ENCODE measurements around the gene SMAD7. TPM values are rescaled to one million over a fixed set of nuclear protein-coding genes. Genes with fewer than 3 reads are reported as not detected.

SMAD7 gene
- polyA plus RNA-seq, 1 donor from 2014 or later: 0.48 TPM

GRCh38 chr18:48947560-48947959 lies 3.2 kb downstream of the SMAD7 start:
- Mint-ChIP-seq H3K27ac (peak overlapping the region in 2 of 3 donors; percentile 59 to 93), H3K4me3 (peak overlapping the region; percentile 90 to 100 (median 96)), H3K4me1 (peaks cover 37 to 49% (median 43%) of the 10 kb centered on the region in 3 donors), H3K9me3 (no peaks in the 10 kb centered on the region), H3K36me3 (no peaks in the 10 kb centered on the region), H3K27me3 (peaks cover 2% of the 10 kb centered on the region)

- H3K36me3 Mint-ChIP-seq: no peaks in the 10 kb centered on the region
- H3K4me3 Mint-ChIP-seq: peak overlapping the region; percentile 83 to 100 (median 93)
These were observed 3.7 kb downstream of the SMAD7 start for GRCh38 chr18:48947092-48947491.

GRCh38 chr18:48946329-48946835 lies 4.4 kb downstream of the SMAD7 start:
- H3K4me3 Mint-ChIP-seq: peak overlapping the region; percentile 83 to 100 (median 93)
- H3K27me3 Mint-ChIP-seq: peaks cover 2% of the 10 kb centered on the region
- no peak overlapping the region for H3K27ac Mint-ChIP-seq
- H3K9me3 Mint-ChIP-seq: no peaks in the 10 kb centered on the region
- peaks cover 37 to 49% (median 45%) of the 10 kb centered on the region in 3 donors for H3K4me1 Mint-ChIP-seq
- H3K36me3 Mint-ChIP-seq: no peaks in the 10 kb centered on the region

More at GRCh38 chr18:48947092-48947491, 3.7 kb downstream of the SMAD7 start:
- H3K27me3 Mint-ChIP-seq: peaks cover 2% of the 10 kb centered on the region
- peaks cover 37 to 49% (median 43%) of the 10 kb centered on the region in 3 donors for H3K4me1 Mint-ChIP-seq
- H3K27ac Mint-ChIP-seq: peak overlapping the region; percentile 51 to 78 (median 59)
- H3K9me3 Mint-ChIP-seq: no peaks in the 10 kb centered on the region

GRCh38 chr18:48945953-48946217 lies 4.9 kb downstream of the SMAD7 start:
- peaks cover 40 to 52% (median 49%) of the 10 kb centered on the region in 3 donors for H3K4me1 Mint-ChIP-seq
- no peaks in the 10 kb centered on the region for H3K9me3 Mint-ChIP-seq
- peak overlapping the region in 2 of 4 donors; percentile 96 to 100 for H3K4me3 Mint-ChIP-seq
- no peak overlapping the region for H3K27ac Mint-ChIP-seq
- no peaks in the 10 kb centered on the region for H3K36me3 Mint-ChIP-seq
- H3K27me3 Mint-ChIP-seq: peaks cover 2% of the 10 kb centered on the region

GRCh38 chr18:48944634-48945033 lies 6.1 kb downstream of the SMAD7 start:
- Mint-ChIP-seq H3K4me3 (peak overlapping the region in 1 of 4 donors; percentile 22), H3K27me3 (peaks cover 2% of the 10 kb centered on the region), H3K4me1 (peaks cover 48 to 53% (median 52%) of the 10 kb centered on the region in 3 donors), H3K9me3 (no peaks in the 10 kb centered on the region), H3K36me3 (no peaks in the 10 kb centered on the region), H3K27ac (peak overlapping the region in 2 of 3 donors; percentile 8 to 71)

- H3K27ac Mint-ChIP-seq: peak overlapping the region in 2 of 3 donors; percentile 8 to 94
- no peaks in the 10 kb centered on the region for H3K9me3 Mint-ChIP-seq
- H3K4me3 Mint-ChIP-seq: peak overlapping the region in 2 of 4 donors; percentile 22 to 67
- H3K4me1 Mint-ChIP-seq: peaks cover 43 to 50% (median 47%) of the 10 kb centered on the region in 3 donors
- H3K27me3 Mint-ChIP-seq: no peaks in the 10 kb centered on the region
- no peaks in the 10 kb centered on the region for H3K36me3 Mint-ChIP-seq
These were observed 6.8 kb downstream of the SMAD7 start for GRCh38 chr18:48943736-48944527.

- Mint-ChIP-seq H3K36me3 (no peaks in the 10 kb centered on the region), H3K27ac (peak overlapping the region in 2 of 3 donors; percentile 8 to 94), H3K9me3 (no peaks in the 10 kb centered on the region), H3K27me3 (no peaks in the 10 kb centered on the region), H3K4me3 (peak overlapping the region in 1 of 4 donors; percentile 22), H3K4me1 (peaks cover 42 to 52% (median 43%) of the 10 kb centered on the region in 3 donors)
These were observed 7.4 kb downstream of the SMAD7 start for GRCh38 chr18:48943333-48943732.

- peak overlapping the region in 2 of 4 donors; percentile 22 for H3K4me3 Mint-ChIP-seq
- peaks cover 36 to 51% (median 37%) of the 10 kb centered on the region in 3 donors for H3K4me1 Mint-ChIP-seq
- no peaks in the 10 kb centered on the region for H3K27me3 Mint-ChIP-seq
- H3K27ac Mint-ChIP-seq: peak overlapping the region in 2 of 3 donors; percentile 94
- no peaks in the 10 kb centered on the region for H3K36me3 Mint-ChIP-seq
- no peaks in the 10 kb centered on the region for H3K9me3 Mint-ChIP-seq
These were observed 8.1 kb downstream of the SMAD7 start for GRCh38 chr18:48942554-48943261.

- Mint-ChIP-seq H3K4me1 (peaks cover 31 to 48% (median 39%) of the 10 kb centered on the region in 3 donors), H3K9me3 (no peaks in the 10 kb centered on the region), H3K27me3 (no peaks in the 10 kb centered on the region), H3K27ac (peak overlapping the region; percentile 94 to 96 (median 94)), H3K36me3 (no peaks in the 10 kb centered on the region), H3K4me3 (peak overlapping the region in 1 of 4 donors; percentile 9)
These were observed 8.7 kb downstream of the SMAD7 start for GRCh38 chr18:48942086-48942485.

- H3K4me1 Mint-ChIP-seq: peaks cover 28 to 46% (median 40%) of the 10 kb centered on the region in 3 donors
- no peaks in the 10 kb centered on the region for H3K27me3 Mint-ChIP-seq
- peak overlapping the region in 2 of 4 donors; percentile 79 to 93 for H3K4me3 Mint-ChIP-seq
- H3K27ac Mint-ChIP-seq: peak overlapping the region; percentile 94 to 96 (median 94)
- no peaks in the 10 kb centered on the region for H3K36me3 Mint-ChIP-seq
- H3K9me3 Mint-ChIP-seq: no peaks in the 10 kb centered on the region
These were observed 9.1 kb downstream of the SMAD7 start for GRCh38 chr18:48941672-48942071.

GRCh38 chr18:48940854-48941611 lies 9.7 kb downstream of the SMAD7 start:
- peak overlapping the region; percentile 71 to 93 (median 84) for H3K4me3 Mint-ChIP-seq
- H3K4me1 Mint-ChIP-seq: peaks cover 27 to 45% (median 40%) of the 10 kb centered on the region in 3 donors
- H3K27me3 Mint-ChIP-seq: no peaks in the 10 kb centered on the region
- H3K9me3 Mint-ChIP-seq: no peaks in the 10 kb centered on the region
- no peaks in the 10 kb centered on the region for H3K36me3 Mint-ChIP-seq
- H3K27ac Mint-ChIP-seq: peak overlapping the region; percentile 94 to 96 (median 94)

GRCh38 chr18:48939205-48940097 lies 11.3 kb downstream of the SMAD7 start:
- Mint-ChIP-seq H3K9me3 (no peaks in the 10 kb centered on the region), H3K4me1 (peaks cover 39 to 50% (median 46%) of the 10 kb centered on the region in 3 donors), H3K36me3 (no peaks in the 10 kb centered on the region), H3K27me3 (no peaks in the 10 kb centered on the region), H3K27ac (peak overlapping the region; percentile 94 to 96 (median 94)), H3K4me3 (peak overlapping the region in 3 of 4 donors; percentile 63 to 88 (median 79))

GRCh38 chr18:48938827-48939204 lies 11.9 kb downstream of the SMAD7 start:
- Mint-ChIP-seq H3K36me3 (no peaks in the 10 kb centered on the region), H3K4me3 (peak overlapping the region in 1 of 4 donors; percentile 70), H3K27me3 (no peaks in the 10 kb centered on the region), H3K4me1 (peaks cover 41 to 50% (median 50%) of the 10 kb centered on the region in 3 donors), H3K9me3 (no peaks in the 10 kb centered on the region), H3K27ac (peak overlapping the region in 1 of 3 donors; percentile 81)
